Psoas muscle (tissue), 8 donors: ENCODE data around the gene FBXW8. TPM values are rescaled to one million over a fixed set of nuclear protein-coding genes. Genes with fewer than 3 reads are reported as not detected.

Experiments used
- ATAC-seq, 4 donors: fragments of 200-7000 bp; cut with Tn5 transposase; one replicate each; pipeline ENCODE4 v1.9.1; 2020; ENCODE audit warnings: moderate library complexity in 3 of 4, mild to moderate bottlenecking in 2 of 4
- DNase-seq, 2 donors: peaks; one replicate each; pipeline ENCODE4 v3.0.0-alpha.2; 2020
- H3K27ac ChIP-seq: fragments of 200-600 bp; one replicate; pipeline ENCODE4 v1.8.0; 2022
- H3K27me3 ChIP-seq, 3 donors: fragments of 200-600 bp in 1 of 3; one replicate each; pipeline versions ENCODE4 v1.6.1 to v1.8.0; 2013 to 2022; ENCODE audit warnings: low read length in 2 of 3, mild to moderate bottlenecking in 2 of 3, moderate library complexity in 1 of 3; ENCODE audit not compliant: insufficient read depth in 3 of 3
- H3K36me3 ChIP-seq, 2 donors: fragments of 200-600 bp in 1 of 2; one replicate each; pipeline versions ENCODE4 v1.6.1 to v1.8.0; 2013 to 2022; ENCODE audit warnings: low read depth in 1 of 2, mild to moderate bottlenecking in 1 of 2, moderate library complexity in 1 of 2; ENCODE audit not compliant: insufficient read depth in 1 of 2
- H3K4me1 ChIP-seq: fragments of 200-600 bp; one replicate; pipeline ENCODE4 v1.8.0; 2022
- H3K4me3 ChIP-seq: fragments of 200-600 bp; one replicate; pipeline ENCODE4 v1.8.0; 2022; ENCODE audit warnings: mild to moderate bottlenecking
- H3K9me3 ChIP-seq: fragments of 200-600 bp; one replicate; pipeline ENCODE4 v1.8.0; 2022
- CTCF ChIP-seq: fragments of 200-600 bp; IDR thresholded peaks from one replicate; pipeline ENCODE4 v1.8.0; 2022; ENCODE audit warnings: antibody characterized with exemption
- WGBS, 3 donors: extraction: QIAGEN DNeasy Blood & Tissue Kit; methylation state at CpG; one replicate each; pipeline versions ENCODE4 v1.1.6 to v1.1.7; 2013; 5-methylcytosine and 5-hydroxymethylcytosine counted together
- intact Hi-C, 2 donors: fragments of 100-400 bp; cut with DNase I; formaldehyde crosslinking; loops; one replicate each; pipeline versions ENCODE4 v1.11.0 to v1.14.2; 2022
- polyA plus RNA-seq, 3 donors: library from polyadenylated mRNA; stranded (reverse); fragments of 200-250 nt; gene quantifications; one replicate each; pipeline ENCODE4 v1.2.3, GENCODE V29; 2013
- total RNA-seq, 4 donors: library from RNA; stranded (reverse); fragmentation: NEBNext Ultra II Directional in 2 of 4; extraction: Animal tissue kit (Norgen Biotek cat#: 25700) in 2 of 4; gene quantifications; one replicate each; pipeline versions ENCODE4 v1.2.1 to v1.2.4, GENCODE V29; 2021 to 2023
- donor health status: healthy with polysubstance abuse.
- donor health status: DM: no; HTN: no; CAD: no; lungs with moderate emphysema.
- donor health status: Bipolar disorder and iron deficiency.
- donor health status: healthy.
- donor health status: DM: yes; HTN: yes; CAD: no.
- donor health status: DM: no; HTN: no; CAD: no.
- donor health status: DM: no; HTN: no; CAD: no.
- donor health status: DM: yes; HTN: yes; CAD: no.

The FBXW8 gene
- total and polyA plus RNA-seq, 7 donors: 1.1 to 5.7 (median 3.0) TPM

DNA sequence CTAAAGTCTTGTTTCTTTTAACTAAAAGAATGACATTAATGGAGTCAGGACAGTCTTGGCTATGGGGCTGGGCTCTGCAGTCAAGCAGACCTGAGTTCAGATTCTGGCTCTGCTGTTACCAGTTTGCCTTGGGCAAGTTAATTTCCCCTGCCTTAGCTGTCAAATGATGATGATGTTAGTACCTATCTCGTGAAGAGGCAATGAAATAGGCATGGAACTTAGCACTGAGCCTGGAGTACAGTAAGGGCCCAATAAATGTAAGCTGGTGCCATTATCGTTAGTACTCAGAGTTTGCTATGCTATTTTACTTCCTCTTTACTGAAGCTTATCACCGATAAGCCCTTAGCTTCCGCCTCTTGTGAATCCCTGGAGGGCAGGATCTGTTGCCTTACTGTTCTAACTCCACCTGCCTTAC, 8.5 kb downstream of the FBXW8 start:
- Histone ChIP-seq H3K27me3 (no peaks in the 10 kb centered on the region), H3K9me3 (no peaks in the 10 kb centered on the region), H3K4me1 (no peaks in the 10 kb centered on the region), H3K36me3 (no peaks in the 10 kb centered on the region), H3K27ac (no peak overlapping the region), H3K4me3 (no peak overlapping the region)
- DNase-seq (no peak), ATAC-seq (no peak)
- intact Hi-C loops: no loop called here
- 58 to 71% (median 70%) methylated on average over 4 of the region's 4 CpGs for WGBS, 3 donors
- TF ChIP-seq CTCF: no peak

- peak in 1 of 4 donors; percentile 33 for ATAC-seq
- H3K4me1 ChIP-seq: no peaks in the 10 kb centered on the region
- no peaks in the 10 kb centered on the region for H3K9me3 ChIP-seq
- WGBS, 3 donors: 51 to 84% (median 72%) methylated on average over 6 of the region's 6 CpGs
- no peaks in the 10 kb centered on the region for H3K36me3 ChIP-seq
- DNase-seq: no peak
- H3K4me3 ChIP-seq: no peak overlapping the region
- no peak for TF ChIP-seq CTCF
- intact Hi-C loops: no loop called here
- H3K27ac ChIP-seq: no peak overlapping the region
- H3K27me3 ChIP-seq: no peaks in the 10 kb centered on the region
Measured at GRCh38 chr12:116919706-116920485, 9.1 kb downstream of the FBXW8 start.

DNA sequence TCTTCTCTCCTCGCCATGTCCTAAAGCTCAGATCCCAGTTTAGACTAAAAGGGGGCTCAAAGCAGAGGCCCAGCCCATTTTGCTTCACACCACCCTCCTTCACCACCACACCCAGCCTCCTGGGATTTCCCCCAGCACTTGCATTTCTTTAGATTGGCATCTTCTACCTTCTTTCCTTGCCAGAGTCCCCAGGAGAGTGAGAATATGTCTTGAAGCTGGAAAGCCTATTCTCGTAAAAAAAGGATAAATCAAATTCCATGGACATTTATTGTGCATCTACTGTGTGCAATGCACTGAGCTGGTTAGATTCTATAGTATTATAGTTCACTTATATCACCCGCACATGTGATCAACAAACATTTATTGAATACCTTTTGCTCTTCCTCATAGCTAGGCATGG, 10.2 kb downstream of the FBXW8 start:
- no peak for DNase-seq
- H3K4me3 ChIP-seq: no peak overlapping the region
- TF ChIP-seq CTCF: no peak
- intact Hi-C loops: no loop called here
- no peaks in the 10 kb centered on the region for H3K27me3 ChIP-seq
- 91 to 93% (median 93%) methylated on average over 3 of the region's 3 CpGs for WGBS, 3 donors
- no peak for ATAC-seq
- no peaks in the 10 kb centered on the region for H3K4me1 ChIP-seq
- no peaks in the 10 kb centered on the region for H3K36me3 ChIP-seq
- no peak overlapping the region for H3K27ac ChIP-seq
- no peaks in the 10 kb centered on the region for H3K9me3 ChIP-seq

- WGBS, 3 donors: 76 to 79% (median 77%) methylated on average over 2 of the region's 2 CpGs
- ATAC-seq (no peak), DNase-seq (no peak)
- Histone ChIP-seq H3K4me3 (no peak overlapping the region), H3K27ac (no peak overlapping the region), H3K36me3 (no peaks in the 10 kb centered on the region), H3K4me1 (no peaks in the 10 kb centered on the region), H3K9me3 (no peaks in the 10 kb centered on the region), H3K27me3 (no peaks in the 10 kb centered on the region)
- intact Hi-C loops: no loop called here
- TF ChIP-seq CTCF: no peak
Measured at GRCh38 chr12:116922194-116922897, 11.6 kb downstream of the FBXW8 start.
